ENCODE results near the gene BICRA.
"Not testable (repeated sequence)": the region's sequence is repeated elsewhere in the genome, so short reads cannot be mapped to it uniquely, and the experiment has no call there.

The BICRA gene

DNA sequence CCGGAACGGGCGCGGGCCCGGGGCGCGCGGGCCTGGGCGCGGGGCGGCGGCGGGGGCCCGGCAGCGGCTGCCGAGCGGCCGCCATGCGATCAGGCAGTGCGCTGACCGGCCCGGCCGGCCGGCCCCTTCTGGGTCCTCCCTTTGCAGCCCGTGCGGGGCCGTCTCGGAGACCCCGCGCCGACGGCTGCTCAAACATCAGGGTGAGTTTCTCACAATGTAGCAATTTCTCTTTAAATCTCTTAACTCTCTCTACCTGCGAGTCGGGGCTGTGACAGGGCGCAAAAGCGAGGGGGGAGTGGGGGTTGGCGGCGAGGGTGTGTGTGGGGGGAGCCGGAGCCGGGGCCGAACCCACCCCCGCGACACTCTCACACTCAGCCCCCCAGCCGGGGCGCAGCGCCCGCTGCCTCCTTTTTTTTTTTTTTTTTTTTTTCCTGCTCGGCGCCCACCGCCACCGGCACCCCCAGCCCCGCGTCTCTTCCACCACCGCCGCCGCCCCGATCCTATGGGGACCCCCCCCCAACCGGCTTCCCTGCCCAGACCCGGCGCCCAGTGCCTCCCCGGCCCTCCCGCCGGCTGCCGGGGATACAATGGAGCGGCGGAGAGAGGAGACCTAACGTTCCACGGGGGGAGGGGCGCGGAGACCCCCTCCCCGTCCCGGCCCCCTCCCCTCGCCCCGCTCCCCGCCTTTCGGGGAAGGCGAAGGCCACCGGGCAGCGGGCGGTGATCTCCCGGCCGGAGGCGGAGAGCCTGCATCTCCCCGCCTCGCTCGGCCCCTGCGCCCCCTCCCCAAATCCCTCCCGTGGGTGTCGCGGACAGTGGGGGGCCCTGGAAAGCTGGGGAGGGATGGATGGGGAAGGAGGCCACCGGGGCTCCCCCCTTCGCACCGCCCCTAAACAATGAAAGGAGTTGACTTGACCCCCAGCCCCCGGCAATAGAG is at the start of gene BICRA:
TSS of gene BICRA (plus strand) at position 166 of the 937 bp plus-strand sequence. CDS start 64,441 bp downstream, outside the sequence.
- peak; percentile 55 to 72 for DNase-seq (ENCODE audit: low read depth in 1 of 2, low spot score in 1 of 2)

DNA sequence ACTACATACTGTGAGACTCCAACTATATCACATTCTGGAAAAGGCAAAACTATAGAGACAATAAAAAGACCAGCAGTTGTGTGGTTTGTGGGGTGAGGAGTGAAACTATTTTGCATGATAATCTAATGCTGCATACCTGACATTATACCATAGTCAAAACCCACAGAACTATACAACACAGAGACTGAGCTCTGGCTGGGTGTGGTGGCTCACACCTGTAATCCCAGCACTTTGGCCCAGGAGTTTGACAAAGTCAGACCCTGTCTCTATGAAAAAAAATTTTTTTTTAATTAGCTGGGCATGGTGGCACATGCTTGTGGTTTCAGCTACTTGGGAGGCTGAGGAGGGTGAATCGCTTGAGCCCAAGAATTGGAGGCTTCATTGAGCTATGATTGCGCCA is 47.9 kb upstream of the BICRA start:
- no peak for DNase-seq (ENCODE audit: low read depth in 1 of 2, low spot score in 1 of 2)

DNA sequence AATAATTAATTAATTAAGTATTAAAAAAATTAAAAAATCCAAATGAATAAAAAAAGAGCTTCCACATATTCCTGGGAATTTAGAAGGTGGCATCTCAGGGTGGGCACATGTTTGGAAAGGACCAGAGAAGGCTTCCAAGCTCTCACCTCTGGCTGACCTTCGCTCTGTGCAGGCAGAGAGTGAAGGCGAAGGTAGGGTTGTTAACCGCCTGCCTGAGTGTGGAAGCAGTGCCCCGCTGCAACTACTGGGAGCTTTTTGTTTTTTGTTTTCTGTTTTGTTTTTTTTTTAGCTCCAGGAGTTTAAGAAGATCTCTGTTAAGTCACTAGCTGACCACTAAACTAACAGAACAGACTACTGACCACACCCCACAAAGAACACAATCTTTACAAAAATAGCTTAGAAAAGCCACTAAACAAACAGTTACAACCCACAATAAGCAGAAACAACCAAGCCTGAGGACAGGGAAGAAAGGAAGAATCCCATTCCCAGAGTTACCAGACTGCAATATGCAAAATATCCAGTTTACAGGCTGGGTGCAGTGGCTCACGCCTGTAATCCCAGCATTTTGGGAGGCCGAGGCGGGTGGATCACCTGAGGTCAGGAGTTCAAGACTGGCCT is 47.4 kb upstream of the BICRA start:
- no peak for DNase-seq (ENCODE audit: low read depth in 1 of 2, low spot score in 1 of 2)

GRCh38 chr19:47564081-47564480 is 44.9 kb upstream of the BICRA start:
- no peak for DNase-seq (ENCODE audit: low read depth in 1 of 2, low spot score in 1 of 2)

- no peak for DNase-seq (ENCODE audit: low read depth in 1 of 2, low spot score in 1 of 2)
Observed at GRCh38 chr19:47569331-47569730, 39.6 kb upstream of the BICRA start.

- DNase-seq (ENCODE audit: low read depth in 1 of 2, low spot score in 1 of 2) = no peak
Observed at GRCh38 chr19:47572635-47573034, 36.3 kb upstream of the BICRA start.

GRCh38 chr19:47573071-47574026 is 35.6 kb upstream of the BICRA start, which contains the start of gene ZNF541:
Gene ZNF541 (minus strand): TSS chr19:47573148. CDS start chr19:47555856, 17,292 bp downstream.
- peak; percentile 78 to 81 for DNase-seq (ENCODE audit: low read depth in 1 of 2, low spot score in 1 of 2)

GRCh38 chr19:47580397-47580796 is 28.5 kb upstream of the BICRA start:
- DNase-seq (ENCODE audit: low read depth in 1 of 2, low spot score in 1 of 2) = no peak

DNA sequence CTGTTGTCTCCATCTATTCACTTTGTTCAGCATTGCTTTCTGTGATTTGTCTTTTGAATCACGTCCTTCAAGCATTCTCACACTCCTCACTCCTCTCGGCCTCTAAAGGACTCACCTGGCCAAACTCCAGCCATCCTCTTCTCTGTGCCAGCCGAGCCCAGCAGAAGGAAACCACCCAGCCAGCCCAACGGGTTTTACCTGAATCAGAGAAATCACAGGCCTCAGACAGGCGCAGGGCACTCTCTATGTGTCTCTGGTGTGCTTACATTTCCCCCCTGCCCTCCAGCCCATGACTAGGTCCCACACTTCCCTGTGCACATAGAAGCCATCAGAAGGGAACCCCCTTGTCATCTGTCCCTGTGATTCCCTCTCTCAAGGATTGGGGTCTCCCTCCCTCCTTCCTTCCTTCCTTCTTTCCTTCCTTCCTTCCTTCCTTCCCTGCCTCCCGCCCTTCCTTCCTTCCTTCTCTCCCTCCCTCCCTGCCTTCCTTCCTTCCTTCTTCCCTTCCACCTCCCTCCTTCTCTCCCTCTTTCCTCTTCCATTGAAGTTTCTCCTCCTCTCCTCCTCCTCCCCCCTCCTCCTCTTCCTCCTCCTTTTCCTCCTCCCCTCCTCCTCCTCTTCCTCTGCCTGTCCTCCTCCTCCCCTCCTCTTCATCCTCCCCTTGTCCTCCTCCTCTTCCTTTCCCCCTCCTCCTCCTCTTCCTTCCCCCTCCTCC is 27.2 kb upstream of the BICRA start:
- DNase-seq (ENCODE audit: low read depth in 1 of 2, low spot score in 1 of 2) = no peak

DNA sequence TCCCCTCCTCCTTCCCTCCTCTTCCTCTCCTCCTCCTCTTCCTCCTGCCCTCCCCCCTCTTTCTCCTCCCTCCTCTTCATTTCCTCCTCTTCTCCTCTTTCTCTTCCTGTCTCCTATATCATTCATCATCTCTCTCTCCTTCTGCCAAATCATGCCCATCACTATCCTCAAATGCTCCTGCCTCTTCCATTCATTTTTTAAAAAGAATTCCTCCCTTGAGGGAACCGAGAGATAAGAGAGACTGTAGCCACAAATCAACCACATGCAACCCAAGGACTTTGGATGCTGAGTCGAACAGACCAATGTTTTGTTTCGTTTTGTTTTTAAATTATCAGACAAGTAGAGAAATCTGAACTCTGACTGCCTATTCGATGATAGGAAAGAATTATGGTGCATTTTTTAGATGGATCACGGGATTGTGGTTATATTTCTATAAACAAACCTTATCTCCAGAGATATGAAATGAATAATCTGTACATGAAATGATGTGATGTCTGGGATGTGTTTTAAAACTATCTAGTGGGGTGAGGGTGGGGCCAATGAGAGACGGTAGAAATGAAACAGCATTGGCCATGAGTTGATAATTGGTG is 26.5 kb upstream of the BICRA start:
- no peak for DNase-seq (ENCODE audit: low read depth in 1 of 2, low spot score in 1 of 2)

DNA sequence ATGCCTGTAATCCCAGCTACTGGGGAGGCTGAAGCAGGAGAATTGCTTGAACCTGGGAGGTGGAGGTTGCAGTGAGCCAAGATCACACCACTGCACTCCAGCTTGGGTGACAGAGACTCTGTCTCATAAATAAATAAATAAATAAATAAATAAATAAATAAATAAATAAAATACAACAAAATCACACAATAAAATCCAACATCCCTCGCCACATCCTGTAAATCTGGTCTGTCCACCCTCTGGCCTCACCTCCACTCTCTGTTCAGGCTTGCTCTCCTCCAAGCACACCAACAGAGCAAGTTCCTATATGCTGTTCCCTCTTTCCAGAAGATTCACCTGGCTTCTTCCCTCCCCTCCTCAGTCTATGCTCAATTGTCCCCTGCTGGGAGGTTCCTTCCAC is 25.8 kb upstream of the BICRA start:
- DNase-seq (ENCODE audit: low read depth in 1 of 2, low spot score in 1 of 2) = not testable (repeated sequence)

- DNase-seq (ENCODE audit: low read depth in 1 of 2, low spot score in 1 of 2) = no peak
Observed at GRCh38 chr19:47587295-47587694, 21.6 kb upstream of the BICRA start.

DNA sequence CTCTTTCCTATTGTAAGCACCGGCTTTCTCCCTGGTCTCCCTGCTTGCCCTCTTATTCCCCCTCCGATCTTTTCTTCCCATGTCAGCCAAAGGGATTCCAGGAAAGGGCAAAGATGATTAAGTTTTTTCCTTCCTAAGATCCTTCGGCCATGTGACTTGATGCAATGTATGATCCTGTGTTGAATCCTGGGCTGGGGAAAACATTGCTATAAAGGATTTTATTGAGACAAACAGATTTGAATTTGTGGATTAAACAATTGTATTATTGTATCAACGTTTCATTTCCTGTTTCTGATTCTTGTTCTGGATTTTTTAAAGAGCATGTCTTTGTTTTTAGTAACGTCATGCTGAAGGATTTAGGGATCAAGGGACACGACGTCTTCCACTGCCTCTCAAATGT is 19.1 kb upstream of the BICRA start:
- DNase-seq (ENCODE audit: low read depth in 1 of 2, low spot score in 1 of 2) = no peak

GRCh38 chr19:47593860-47594259 is 15.1 kb upstream of the BICRA start:
- DNase-seq (ENCODE audit: low read depth in 1 of 2, low spot score in 1 of 2) = no peak

DNA sequence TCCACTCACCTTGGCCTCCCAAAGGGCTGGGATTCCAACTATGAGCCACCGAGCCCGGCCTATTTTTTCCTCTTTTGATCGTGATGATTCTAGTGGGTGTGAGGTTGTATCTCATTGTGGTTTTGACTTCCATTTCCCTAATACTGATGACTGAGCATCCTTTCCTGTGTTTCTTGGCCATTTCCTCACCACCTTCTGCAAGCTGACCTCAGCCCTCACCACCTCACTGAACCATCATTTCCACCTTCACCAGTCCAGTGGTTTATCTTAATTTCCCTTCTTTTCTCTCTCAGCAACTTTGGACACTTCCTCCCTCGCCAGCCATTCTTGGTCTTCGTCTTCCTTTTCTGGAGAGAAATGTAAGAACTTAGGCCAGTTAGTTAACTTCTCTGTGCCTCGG is 13.0 kb upstream of the BICRA start:
- DNase-seq (ENCODE audit: low read depth in 1 of 2, low spot score in 1 of 2) = no peak

DNA sequence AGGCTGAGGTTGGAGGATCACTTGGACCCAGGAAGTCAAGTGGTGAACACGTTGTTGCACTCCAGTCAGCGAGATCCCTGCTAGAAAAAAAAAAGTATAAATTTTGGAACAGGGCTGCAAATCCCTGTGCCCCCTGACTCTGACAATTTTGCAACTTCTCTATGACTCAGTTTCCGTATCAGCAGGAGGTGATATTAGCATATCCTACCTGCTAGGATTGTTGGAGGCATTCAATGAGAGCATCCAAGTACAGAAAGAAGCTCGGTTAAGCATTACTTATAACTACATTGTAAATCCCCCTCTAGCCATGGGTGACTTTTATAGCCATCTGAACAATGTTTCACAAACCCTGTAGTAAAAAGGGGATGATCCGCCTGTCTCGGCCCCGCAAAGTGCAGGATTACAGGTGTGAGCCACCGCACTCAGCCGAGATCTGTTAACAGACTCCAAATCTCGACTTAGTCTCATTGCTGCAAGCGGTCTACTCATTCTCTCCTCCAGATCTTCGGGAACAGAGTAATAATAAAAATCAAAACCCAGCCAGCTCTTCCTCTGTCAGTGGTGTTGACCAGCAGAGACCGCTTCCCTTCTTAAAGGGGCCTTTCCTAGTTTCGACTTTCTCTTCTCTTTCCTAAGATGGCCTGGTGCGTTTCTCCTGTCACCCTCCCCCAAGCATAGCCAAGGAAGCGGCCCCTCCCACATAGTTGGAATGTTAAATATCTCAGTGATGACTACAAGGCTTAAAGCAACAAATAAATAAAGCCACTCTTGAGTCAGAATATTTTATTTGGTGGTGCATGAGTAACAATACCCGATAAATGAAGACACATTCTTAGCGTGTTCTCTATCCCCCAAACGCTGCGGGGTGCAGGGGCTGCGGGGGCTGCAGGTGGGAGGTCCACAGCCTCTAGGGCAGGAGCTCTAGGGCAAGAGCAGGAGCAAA is 10.3 kb upstream of the BICRA start:
- no peak for DNase-seq (ENCODE audit: low read depth in 1 of 2, low spot score in 1 of 2)

- not testable (repeated sequence) for DNase-seq (ENCODE audit: low read depth in 1 of 2, low spot score in 1 of 2)
Observed at GRCh38 chr19:47599671-47600245, 9.2 kb upstream of the BICRA start.

Data from activated T-helper 1 cell treated with anti-CD3 and anti-CD28 coated beads, Interleukin-2, amount 50 U/mL, for 16 hours (primary cell).